ENCODE data around the gene FBXO10. TPM values are rescaled to one million over a fixed set of nuclear protein-coding genes. Genes with fewer than 3 reads are reported as not detected.

FBXO10 gene
- total RNA-seq, 5 donors from 2014 or later (not counting 1 experiment from before 2014, with no cell fraction given), result 2.9 to 5.0 (median 3.8) TPM

DNA sequence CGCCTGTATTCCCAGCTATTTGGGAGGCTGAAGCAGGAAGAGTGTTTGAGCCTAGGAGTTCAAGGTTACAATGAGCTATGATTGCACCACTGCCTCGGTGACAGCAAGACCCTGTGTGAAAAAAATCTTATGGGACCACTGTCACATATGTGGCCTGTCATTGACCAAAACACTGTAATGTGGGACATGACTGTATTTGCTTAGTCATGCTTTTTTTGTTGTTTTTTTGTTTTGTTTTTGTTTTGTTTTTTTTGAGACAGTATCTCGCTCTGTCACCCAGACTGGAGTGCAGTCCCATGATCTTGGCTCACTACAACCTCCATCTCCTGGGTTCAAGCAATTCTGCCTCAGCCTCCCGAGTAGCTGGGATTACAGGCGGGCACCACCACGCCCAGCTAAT, 76.9 kb downstream of the FBXO10 start:
- Histone ChIP-seq H3K4me1 (ENCODE audit: control insufficient read depth in 1 of 2, extremely low read depth in 1 of 2, insufficient read depth in 2 of 2, low read length in 2 of 2) (peaks cover 0 to 16% of the 10 kb centered on the region in 2 experiments), H3K27me3 (replicated peaks in 1 of 2; ENCODE audit: control insufficient read depth in 2 of 2, extremely low read depth in 1 of 2, insufficient read depth in 2 of 2, low read length in 1 of 2) (no peaks in the 10 kb centered on the region), H3K4me3 (ENCODE audit: control insufficient read depth in 1 of 2, extremely low read depth in 1 of 2, low read length in 1 of 2) (no peak overlapping the region), H3K9me3 (no peaks in the 10 kb centered on the region), H3K36me3 (ENCODE audit: control insufficient read depth in 2 of 2, extremely low read depth in 1 of 2, insufficient read depth in 1 of 2, low read length in 1 of 2) (peaks cover 36 to 86% of the 10 kb centered on the region in 2 donors), H3K27ac (ENCODE audit: low read length) (no peak overlapping the region)
- H3K27ac Mint-ChIP-seq, result peak overlapping the region in 1 of 2 donors; percentile 58
- ChIA-PET POLR2A (interaction anchor here in 1 of 2 donors (0.6 kb wide), 1 partner anchor 831 kb away, joined by 5 read pairs; no protein-coding TSS in a partner anchor), CTCF (interaction anchor here (1.1 to 1.4 kb wide), 2 partner anchors 12 to 14 kb away, joined by 3 read pairs; partner anchors contain the start of gene POLR1E (in 1 of the 2))
- WGBS (ENCODE audit: insufficient coverage), result 96% methylated on average over 2 of the region's 6 CpGs
- ATAC-seq (replicated peaks in 1 of 4) (no peak), DNase-seq (no peak)
- H3K9me3 Mint-ChIP-seq, result no peaks in the 10 kb centered on the region
- peaks cover 73% of the 10 kb centered on the region for H3K36me3 Mint-ChIP-seq
- no peak overlapping the region for H3K4me3 Mint-ChIP-seq
- peaks cover 14 to 19% (median 19%) of the 10 kb centered on the region in 3 donors for H3K4me1 Mint-ChIP-seq
- H3K27me3 Mint-ChIP-seq, result no peaks in the 10 kb centered on the region

DNA sequence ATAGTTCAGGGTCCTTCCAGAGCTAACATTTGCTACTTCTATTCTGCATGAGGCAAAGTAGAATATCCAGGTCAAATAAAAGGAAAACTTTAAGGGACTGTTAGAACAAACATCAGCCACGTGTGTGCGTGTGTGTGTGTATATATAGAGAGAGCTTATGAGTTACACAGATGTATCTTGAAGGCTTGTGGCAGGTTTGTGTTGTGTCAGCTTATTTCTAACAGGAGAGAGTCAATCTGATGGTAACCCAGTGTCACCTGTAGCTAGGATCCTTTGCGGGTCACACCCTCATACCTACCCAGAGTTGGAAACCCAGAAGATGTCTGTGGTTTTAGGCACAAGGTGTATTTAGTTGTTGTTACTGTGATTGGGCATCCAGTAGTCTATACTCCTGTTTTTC, 77.7 kb downstream of the FBXO10 start:
- no peaks in the 10 kb centered on the region for H3K27me3 Mint-ChIP-seq
- H3K4me1 Mint-ChIP-seq, result peaks cover 7 to 12% (median 12%) of the 10 kb centered on the region in 3 donors
- no peak overlapping the region for H3K4me3 Mint-ChIP-seq
- Histone ChIP-seq H3K4me3 (ENCODE audit: control insufficient read depth in 1 of 2, extremely low read depth in 1 of 2, low read length in 1 of 2) (no peak overlapping the region), H3K4me1 (ENCODE audit: control insufficient read depth in 1 of 2, extremely low read depth in 1 of 2, insufficient read depth in 2 of 2, low read length in 2 of 2) (peaks cover 0 to 7% of the 10 kb centered on the region in 2 experiments), H3K27ac (ENCODE audit: low read length) (no peak overlapping the region), H3K9me3 (no peaks in the 10 kb centered on the region), H3K27me3 (replicated peaks in 1 of 2; ENCODE audit: control insufficient read depth in 2 of 2, extremely low read depth in 1 of 2, insufficient read depth in 2 of 2, low read length in 1 of 2) (no peaks in the 10 kb centered on the region), H3K36me3 (ENCODE audit: control insufficient read depth in 2 of 2, extremely low read depth in 1 of 2, insufficient read depth in 1 of 2, low read length in 1 of 2) (peaks cover 36 to 89% of the 10 kb centered on the region in 2 donors)
- 100% methylated on average over 2 of the region's 3 CpGs for WGBS (ENCODE audit: insufficient coverage)
- H3K9me3 Mint-ChIP-seq, result no peaks in the 10 kb centered on the region
- H3K27ac Mint-ChIP-seq, result peak overlapping the region in 1 of 2 donors; percentile 13
- H3K36me3 Mint-ChIP-seq, result peaks cover 70% of the 10 kb centered on the region
- ChIA-PET CTCF (interaction anchor here (0.6 to 1.4 kb wide), 2 partner anchors 12 to 68 kb away, joined by 3 to 4 read pairs; no protein-coding TSS in a partner anchor), POLR2A (interaction anchor here in 1 of 2 donors (0.6 kb wide), 1 partner anchor 33 kb away, joined by 3 read pairs; no protein-coding TSS in a partner anchor)
- ATAC-seq (replicated peaks in 1 of 4) (no peak), DNase-seq (no peak)

DNA sequence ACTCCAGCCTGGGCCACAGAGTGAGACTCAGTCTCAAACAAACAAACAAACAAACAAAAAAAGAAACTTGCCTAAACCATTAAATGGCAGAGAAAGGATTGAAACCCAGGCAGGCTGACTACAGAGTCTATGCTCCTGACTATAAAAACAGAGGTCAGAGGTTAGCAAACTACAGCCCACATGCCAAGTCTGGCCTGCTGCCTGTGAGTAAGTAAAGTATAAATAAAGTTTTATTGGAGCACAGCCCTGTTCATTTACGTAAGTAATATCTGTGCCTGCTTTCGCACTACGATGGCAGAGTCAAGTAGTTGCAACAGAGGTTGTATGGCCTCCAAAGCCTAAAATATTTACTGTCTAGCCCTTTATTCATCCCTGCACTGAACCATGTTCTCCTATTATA, 78.9 kb downstream of the FBXO10 start:
- ATAC-seq (replicated peaks in 1 of 4) (no peak), DNase-seq (no peak)
- CTCF ChIA-PET, result interaction anchor here in 1 of 2 donors (0.6 kb wide), 1 partner anchor 69 kb away, joined by 4 read pairs; no protein-coding TSS in a partner anchor
- Mint-ChIP-seq H3K4me1 (peaks cover 0 to 5% (median 4%) of the 10 kb centered on the region in 3 donors), H3K27me3 (no peaks in the 10 kb centered on the region), H3K9me3 (no peaks in the 10 kb centered on the region), H3K27ac (no peak overlapping the region), H3K4me3 (no peak overlapping the region), H3K36me3 (peaks cover 69% of the 10 kb centered on the region)
- Histone ChIP-seq H3K4me1 (ENCODE audit: control insufficient read depth in 1 of 2, extremely low read depth in 1 of 2, insufficient read depth in 2 of 2, low read length in 2 of 2) (no peaks in the 10 kb centered on the region), H3K27me3 (replicated peaks in 1 of 2; ENCODE audit: control insufficient read depth in 2 of 2, extremely low read depth in 1 of 2, insufficient read depth in 2 of 2, low read length in 1 of 2) (no peaks in the 10 kb centered on the region), H3K9me3 (no peaks in the 10 kb centered on the region), H3K27ac (ENCODE audit: low read length) (no peak overlapping the region), H3K36me3 (ENCODE audit: control insufficient read depth in 2 of 2, extremely low read depth in 1 of 2, insufficient read depth in 1 of 2, low read length in 1 of 2) (peaks cover 30 to 89% of the 10 kb centered on the region in 2 donors), H3K4me3 (ENCODE audit: control insufficient read depth in 1 of 2, extremely low read depth in 1 of 2, low read length in 1 of 2) (no peak overlapping the region)
- 94% methylated on average over 3 of the region's 3 CpGs for WGBS (ENCODE audit: insufficient coverage)
- POLR2A ChIA-PET, result no interaction called here

DNA sequence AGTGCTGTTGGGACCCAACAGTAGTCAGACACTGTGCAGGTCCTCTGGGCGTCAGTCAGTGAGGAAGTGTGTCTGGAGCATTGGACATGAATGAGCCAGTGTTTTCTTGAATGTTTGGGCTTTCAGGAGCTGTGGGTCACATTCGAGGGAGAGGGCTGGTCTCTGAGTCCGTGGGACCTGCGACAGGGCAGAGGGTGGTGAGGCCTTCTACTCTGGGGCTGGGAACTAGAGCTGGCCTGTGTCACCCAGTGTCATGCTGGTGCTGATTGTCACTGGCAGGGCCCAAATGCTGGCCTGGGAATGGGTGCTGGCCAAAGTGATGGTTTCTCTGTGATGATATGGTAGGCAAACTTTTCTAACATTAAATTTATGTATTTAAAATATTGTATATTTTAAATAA, 80.2 kb downstream of the FBXO10 start:
- CTCF ChIA-PET, result interaction anchor here in 1 of 2 donors (0.6 kb wide), 2 partner anchors 495 to 1393 kb away, joined by 3 to 7 read pairs; no protein-coding TSS in a partner anchor
- Mint-ChIP-seq H3K4me3 (no peak overlapping the region), H3K9me3 (no peaks in the 10 kb centered on the region), H3K4me1 (peaks cover under 1 to 1% (median 1%) of the 10 kb centered on the region in 3 donors), H3K27me3 (no peaks in the 10 kb centered on the region), H3K36me3 (peaks cover 61% of the 10 kb centered on the region), H3K27ac (no peak overlapping the region)
- Histone ChIP-seq H3K36me3 (ENCODE audit: control insufficient read depth in 2 of 2, extremely low read depth in 1 of 2, insufficient read depth in 1 of 2, low read length in 1 of 2) (peaks cover 24 to 86% of the 10 kb centered on the region in 2 donors), H3K27ac (ENCODE audit: low read length) (no peak overlapping the region), H3K4me1 (ENCODE audit: control insufficient read depth in 1 of 2, extremely low read depth in 1 of 2, insufficient read depth in 2 of 2, low read length in 2 of 2) (no peaks in the 10 kb centered on the region), H3K27me3 (replicated peaks in 1 of 2; ENCODE audit: control insufficient read depth in 2 of 2, extremely low read depth in 1 of 2, insufficient read depth in 2 of 2, low read length in 1 of 2) (no peaks in the 10 kb centered on the region), H3K4me3 (ENCODE audit: control insufficient read depth in 1 of 2, extremely low read depth in 1 of 2, low read length in 1 of 2) (no peak overlapping the region), H3K9me3 (no peaks in the 10 kb centered on the region)
- DNase-seq (no peak), ATAC-seq (replicated peaks in 1 of 4) (no peak)
- POLR2A ChIA-PET, result interaction anchor here (0.6 to 0.7 kb wide), 2 partner anchors 9 to 119 kb away, joined by 3 to 14 read pairs; no protein-coding TSS in a partner anchor
- WGBS (ENCODE audit: insufficient coverage), result 89% methylated on average over 4 of the region's 4 CpGs

DNA sequence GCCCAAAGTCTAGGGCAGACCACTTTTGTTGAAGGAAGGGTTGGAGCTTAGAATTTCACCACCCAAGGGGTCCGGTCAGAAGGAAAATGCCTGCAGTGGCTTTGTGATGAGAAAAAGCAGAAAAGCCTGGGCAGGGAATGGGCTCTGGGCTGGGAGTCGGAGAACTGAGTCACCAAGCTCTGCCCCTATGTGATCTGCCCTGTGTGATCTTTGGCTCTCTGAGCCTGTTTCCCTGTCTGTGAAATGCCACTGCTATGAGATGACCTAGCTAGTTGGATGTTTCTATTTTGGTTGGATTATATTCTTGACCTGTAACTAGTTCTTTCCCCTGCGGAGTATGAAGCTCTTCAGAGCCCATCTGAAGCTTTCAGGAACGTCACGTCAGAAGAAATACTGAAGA, 80.6 kb downstream of the FBXO10 start:
- Mint-ChIP-seq H3K36me3 (peaks cover 61% of the 10 kb centered on the region), H3K4me1 (peaks cover 1 to 5% (median 5%) of the 10 kb centered on the region in 3 donors)
- H3K27ac ChIP-seq (ENCODE audit: low read length), result no peak overlapping the region

DNA sequence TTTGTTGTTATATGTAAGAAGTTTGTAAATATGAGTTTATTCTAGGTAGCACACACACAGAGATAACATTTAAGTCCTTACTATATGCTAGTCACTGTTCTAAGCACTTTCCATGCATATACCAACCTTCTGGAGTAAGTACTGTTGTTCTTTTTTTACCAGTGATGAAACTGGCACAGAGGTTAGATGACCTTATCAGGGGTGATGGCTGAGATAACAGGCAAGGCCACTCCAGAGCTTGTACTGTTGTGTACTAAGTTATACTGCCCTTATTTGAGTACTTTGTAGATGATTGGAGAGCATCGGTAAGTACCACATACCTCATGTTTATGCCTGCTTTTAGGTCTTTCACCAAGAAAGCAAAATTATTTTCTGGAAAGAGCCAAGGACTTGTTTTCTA, 84.2 kb downstream of the FBXO10 start:
- peaks cover 17 to 85% of the 10 kb centered on the region in 2 donors for H3K36me3 ChIP-seq (ENCODE audit: control insufficient read depth in 2 of 2, extremely low read depth in 1 of 2, insufficient read depth in 1 of 2, low read length in 1 of 2)
- ATAC-seq (replicated peaks in 1 of 4) (no peak), DNase-seq (no peak)
- Mint-ChIP-seq H3K9me3 (no peaks in the 10 kb centered on the region), H3K27me3 (no peaks in the 10 kb centered on the region), H3K4me1 (peaks cover 18 to 29% (median 20%) of the 10 kb centered on the region in 3 donors), H3K4me3 (no peak overlapping the region), H3K27ac (no peak overlapping the region), H3K36me3 (peaks cover 58% of the 10 kb centered on the region)
- POLR2A ChIA-PET, result no interaction called here
- H3K4me1 ChIP-seq (ENCODE audit: control insufficient read depth in 1 of 2, extremely low read depth in 1 of 2, insufficient read depth in 2 of 2, low read length in 2 of 2), result peaks cover 3 to 13% of the 10 kb centered on the region in 2 experiments
- CTCF ChIA-PET, result no interaction called here
- WGBS (ENCODE audit: insufficient coverage), result no CpG with 5 or more reads among the region's 1 CpG
- no peaks in the 10 kb centered on the region for H3K9me3 ChIP-seq
- no peak overlapping the region for H3K4me3 ChIP-seq (ENCODE audit: control insufficient read depth in 1 of 2, extremely low read depth in 1 of 2, low read length in 1 of 2)
- H3K27me3 ChIP-seq (replicated peaks in 1 of 2; ENCODE audit: control insufficient read depth in 2 of 2, extremely low read depth in 1 of 2, insufficient read depth in 2 of 2, low read length in 1 of 2), result no peaks in the 10 kb centered on the region
- no peak overlapping the region for H3K27ac ChIP-seq (ENCODE audit: low read length)

More for the DNA sequence above, 80.6 kb downstream of the FBXO10 start:
- 97% methylated on average over 4 of the region's 5 CpGs for WGBS (ENCODE audit: insufficient coverage)
- H3K4me1 ChIP-seq (ENCODE audit: control insufficient read depth in 1 of 2, extremely low read depth in 1 of 2, insufficient read depth in 2 of 2, low read length in 2 of 2), result no peaks in the 10 kb centered on the region
- ATAC-seq (replicated peaks in 1 of 4), result no peak
- no peak overlapping the region for H3K4me3 Mint-ChIP-seq
- H3K27me3 Mint-ChIP-seq, result no peaks in the 10 kb centered on the region
- DNase-seq, result no peak
- ChIA-PET POLR2A (interaction anchor here in 1 of 2 donors (0.6 kb wide), 1 partner anchor 9 kb away, joined by 3 read pairs; no protein-coding TSS in a partner anchor), CTCF (interaction anchor here in 1 of 2 donors (0.6 kb wide), 2 partner anchors 494 to 1393 kb away, joined by 3 to 7 read pairs; no protein-coding TSS in a partner anchor)
- H3K9me3 ChIP-seq, result no peaks in the 10 kb centered on the region
- H3K27me3 ChIP-seq (replicated peaks in 1 of 2; ENCODE audit: control insufficient read depth in 2 of 2, extremely low read depth in 1 of 2, insufficient read depth in 2 of 2, low read length in 1 of 2), result no peaks in the 10 kb centered on the region
- peaks cover 19 to 86% of the 10 kb centered on the region in 2 donors for H3K36me3 ChIP-seq (ENCODE audit: control insufficient read depth in 2 of 2, extremely low read depth in 1 of 2, insufficient read depth in 1 of 2, low read length in 1 of 2)
- no peaks in the 10 kb centered on the region for H3K9me3 Mint-ChIP-seq
- H3K27ac Mint-ChIP-seq, result no peak overlapping the region
- H3K4me3 ChIP-seq (ENCODE audit: control insufficient read depth in 1 of 2, extremely low read depth in 1 of 2, low read length in 1 of 2), result no peak overlapping the region

Measured in T-cell (primary cell).